ENCODE data around the gene LYSET. TPM values are rescaled to one million over a fixed set of nuclear protein-coding genes. Genes with fewer than 3 reads are reported as not detected.
"Not testable (repeated sequence)": the region's sequence is repeated elsewhere in the genome, so short reads cannot be mapped to it uniquely, and the experiment has no call there.

The LYSET gene
- polyA plus RNA-seq, 1 experiment: 6.8 TPM

GRCh38 chr14:93232159-93232558, 47.0 kb downstream of the LYSET start:
- POLR2A ChIA-PET: no interaction called here
- Histone ChIP-seq H3K27me3 (ENCODE audit: control insufficient read depth, insufficient read depth, low read length) (no peaks in the 10 kb centered on the region), H3K4me3 (ENCODE audit: low read depth, low read length) (no peak overlapping the region; the same call in 1 of the 2 replicates), H3K36me3 (ENCODE audit: control insufficient read depth, insufficient read depth, low read length) (no peaks in the 10 kb centered on the region; the same call in 1 of the 2 replicates)
- TF ChIP-seq CTCF (IDR thresholded peaks at IDR 0.05; ENCODE audit: insufficient read depth, low read depth, low read length): no peak
- CTCF ChIA-PET: interaction anchor here (0.6 to 1.2 kb wide), 2 partner anchors 9 to 12 kb away, joined by 3 read pairs; no protein-coding TSS in a partner anchor
- no peak for DNase-seq (ENCODE audit: low read depth)

- CTCF ChIA-PET: interaction anchor here (0.6 to 1.0 kb wide), 3 partner anchors 26 to 270 kb away, joined by 3 read pairs; partner anchors contain the start of genes LYSET and UBR7
- POLR2A ChIA-PET: not testable (repeated sequence)
Observed at GRCh38 chr14:93233078-93233477, 48.0 kb downstream of the LYSET start.

GRCh38 chr14:93234798-93235197, 49.7 kb downstream of the LYSET start:
- TF ChIP-seq CTCF (IDR thresholded peaks at IDR 0.05; ENCODE audit: insufficient read depth, low read depth, low read length): no peak
- CTCF ChIA-PET: interaction anchor here (0.5 to 1.1 kb wide), 3 partner anchors 10 to 128 kb away, joined by 3 read pairs; no protein-coding TSS in a partner anchor
- POLR2A ChIA-PET: no interaction called here
- no peak overlapping the region for H3K4me3 ChIP-seq (ENCODE audit: low read depth, low read length)
- H3K27me3 ChIP-seq (ENCODE audit: control insufficient read depth, insufficient read depth, low read length): no peaks in the 10 kb centered on the region
- DNase-seq (ENCODE audit: low read depth): peak; percentile 40
- no peaks in the 10 kb centered on the region for H3K36me3 ChIP-seq (ENCODE audit: control insufficient read depth, insufficient read depth, low read length)

More at GRCh38 chr14:93233078-93233477, 48.0 kb downstream of the LYSET start:
- DNase-seq (ENCODE audit: low read depth); H3K27me3 ChIP-seq (ENCODE audit: control insufficient read depth, insufficient read depth, low read length); H3K36me3 ChIP-seq (ENCODE audit: control insufficient read depth, insufficient read depth, low read length); H3K4me3 ChIP-seq (ENCODE audit: low read depth, low read length): not testable (repeated sequence)

Other genes starting within 250 kb of the LYSET start
- gene ITPK1, start 69.4 kb upstream of the LYSET start, polyA plus RNA-seq (2011; rRNA removed): 37.0 and 49.0 TPM in 2 replicates
- gene MOAP1, start 420 bp upstream of the LYSET start, polyA plus RNA-seq (2011; rRNA removed): 15.5 and 20.0 TPM in 2 replicates
- 4.5 and 7.7 TPM in 2 replicates for gene GON7, start 21.7 kb downstream of the LYSET start, polyA plus RNA-seq (2011; rRNA removed)
- gene UBR7, start 21.9 kb downstream of the LYSET start, polyA plus RNA-seq (2011; rRNA removed): 25.4 and 30.3 TPM in 2 replicates
- gene BTBD7, start 147.7 kb downstream of the LYSET start, polyA plus RNA-seq (2011; rRNA removed): 17.7 and 18.2 TPM in 2 replicates
- gene COX8C, start 161.9 kb downstream of the LYSET start, polyA plus RNA-seq (2011; rRNA removed): not detected in 2 replicates
- 0.02 and 0.04 TPM in 2 replicates for gene UNC79, start 245.6 kb downstream of the LYSET start, polyA plus RNA-seq (2011; rRNA removed)

All from BJ (cell line).